Naive thymus-derived CD4-positive, alpha-beta T cell (primary cell): Measurements from ENCODE around the gene GTPBP1. TPM values are rescaled to one million over a fixed set of nuclear protein-coding genes. Genes with fewer than 3 reads are reported as not detected.
A peak's percentile ranks its signal among the peaks of the same experiment; 100 is the strongest.

Experiments used
- ATAC-seq: fragments of 150-1000 bp; cut with Tn5 transposase; 2 replicates; pipeline ENCODE4 v1.10.0; 2021; ENCODE audit warnings: mild to moderate bottlenecking, moderate library complexity
- CTCF ChIA-PET: fragments of 350-600 bp; sonication (Branson Sonifier 250); formaldehyde crosslinking; loops from one replicate; lab custom pipeline; 2021; ENCODE audit warnings: antibody characterized with exemption; lab: Charles Lee
- POLR2A ChIA-PET: fragments of 350-600 bp; sonication (Branson Sonifier 250); formaldehyde crosslinking; loops from one replicate; lab custom pipeline; 2021; ENCODE audit warnings: antibody characterized with exemption, inconsistent platforms; lab: Charles Lee
- DNase-seq, 9 donors: peaks; one replicate each; pipeline versions ENCODE4 v3.0.0 to v3.0.0-alpha.2; 2020 to 2022; ENCODE audit warnings: mixed read lengths in 1 of 9
- H3K27ac ChIP-seq: one replicate; pipeline ENCODE4 v1.7.0; 2013; ENCODE audit warnings: mild to moderate bottlenecking, low read depth, low read length, moderate library complexity
- H3K27me3 ChIP-seq, 2 donors: one replicate each; pipeline ENCODE4 v1.7.0; 2013; ENCODE audit warnings: low read length in 2 of 2, mild to moderate bottlenecking in 2 of 2, moderate library complexity in 2 of 2; ENCODE audit not compliant: control insufficient read depth in 2 of 2, insufficient read depth in 2 of 2
- H3K36me3 ChIP-seq, 3 experiments: 1 replicate in 2 of 3; 2 replicates in 1 of 3; pipeline ENCODE4 v1.7.0; 2013; ENCODE audit warnings: low read length in 3 of 3, mild to moderate bottlenecking in 3 of 3, moderate library complexity in 1 of 3; ENCODE audit not compliant: insufficient read depth in 3 of 3, control insufficient read depth in 2 of 3
- H3K4me1 ChIP-seq, 2 donors: one replicate each; pipeline ENCODE4 v1.7.0; 2013; ENCODE audit warnings: low read length in 2 of 2, mild to moderate bottlenecking in 2 of 2, moderate library complexity in 1 of 2; ENCODE audit not compliant: control insufficient read depth in 2 of 2, insufficient read depth in 2 of 2
- H3K4me3 ChIP-seq: 2 replicates; pipeline ENCODE4 v1.7.0; 2013; ENCODE audit warnings: mild to moderate bottlenecking, low read length
- H3K9me3 ChIP-seq, 3 experiments: 1 replicate in 2 of 3; 2 replicates in 1 of 3; pipeline ENCODE4 v1.7.0; 2013; ENCODE audit warnings: low read length in 3 of 3; ENCODE audit not compliant: control insufficient read depth in 2 of 3
- H3K27ac Mint-ChIP-seq, 9 donors: one replicate each; pipeline ENCODE4 v1.8.0; 2020 to 2022; ENCODE audit warnings: mixed read lengths in 9 of 9, mild to moderate bottlenecking in 8 of 9, moderate library complexity in 5 of 9, inconsistent platforms in 2 of 9
- H3K27me3 Mint-ChIP-seq, 5 donors: one replicate each; pipeline ENCODE4 v1.8.0; 2021 to 2022; ENCODE audit warnings: mixed read lengths in 5 of 5, mild to moderate bottlenecking in 1 of 5
- H3K36me3 Mint-ChIP-seq, 5 donors: one replicate each; pipeline ENCODE4 v1.8.0; 2020 to 2022; ENCODE audit warnings: mixed read lengths in 5 of 5, mild to moderate bottlenecking in 3 of 5, inconsistent platforms in 1 of 5
- H3K4me1 Mint-ChIP-seq, 7 donors: one replicate each; pipeline ENCODE4 v1.8.0; 2020 to 2022; ENCODE audit warnings: mixed read lengths in 7 of 7, mild to moderate bottlenecking in 3 of 7, inconsistent platforms in 1 of 7
- H3K4me3 Mint-ChIP-seq, 10 donors: one replicate each; pipeline ENCODE4 v1.8.0; 2020 to 2022; ENCODE audit warnings: mild to moderate bottlenecking in 10 of 10, mixed read lengths in 10 of 10, moderate library complexity in 6 of 10, inconsistent platforms in 2 of 10
- H3K9me3 Mint-ChIP-seq, 11 donors: one replicate each; pipeline ENCODE4 v1.8.0; 2020 to 2022; ENCODE audit warnings: mixed read lengths in 11 of 11, mild to moderate bottlenecking in 4 of 11, inconsistent platforms in 1 of 11, moderate library complexity in 1 of 11
- intact Hi-C, 2 donors: fragments of 100-400 bp; cut with micrococcal nuclease; formaldehyde crosslinking; loops; one replicate each; pipeline ENCODE4 v1.15.1; 2023
- polyA plus RNA-seq, 2 donors: library from polyadenylated mRNA; unstranded; fragments of 300-500 nt; fragmentation: Illumina TruSeq; gene quantifications; one replicate each; pipeline ENCODE4 v1.2.3, GENCODE V29; 2021
- total RNA-seq, 6 experiments: library from RNA in 5 of 6; stranded (reverse) in 5 of 6; gene quantifications; 1 replicate in 5 of 6; 2 replicates in 1 of 6; pipeline ENCODE4 v1.2.3 and lab custom pipeline; 2021 to 2026

Gene GTPBP1
- total and polyA plus RNA-seq, 7 experiments from 2014 or later, result 16.9 to 209 (median 83.4) TPM

GRCh38 chr22:38707346-38707745 is 1.6 kb downstream of the GTPBP1 start:
- no peaks in the 10 kb centered on the region for H3K27me3 ChIP-seq
- no peak for ATAC-seq
- Mint-ChIP-seq H3K9me3 (no peaks in the 10 kb centered on the region), H3K27ac (peak overlapping the region; percentile 80 to 95 (median 91)), H3K36me3 (peaks cover 0 to 14% (median 12%) of the 10 kb centered on the region in 5 donors), H3K4me3 (peak overlapping the region; percentile 71 to 98 (median 93)), H3K27me3 (no peaks in the 10 kb centered on the region), H3K4me1 (peaks cover 44 to 70% (median 65%) of the 10 kb centered on the region in 7 donors)
- POLR2A ChIA-PET, result interaction anchor here (0.7 to 4.1 kb wide), 12 partner anchors 11 to 46 kb away, joined by 3 to 64 read pairs (median 3); partner anchors contain the start of genes SUN2 and TOMM22
- intact Hi-C loops, result loop anchor here (2.0 to 10.0 kb wide), 7 partner anchors 163 to 695 kb away; partner anchors contain the start of genes APOBEC3B (in 1 of the 2), CBX7 (in 1 of the 2), CSNK1E (in 1 of the 2) and MAFF (in 1 of the 2)
- H3K4me1 ChIP-seq, result peaks cover 28 to 37% of the 10 kb centered on the region in 2 donors
- peaks cover 0 to 21% (median 0%) of the 10 kb centered on the region in 3 experiments for H3K36me3 ChIP-seq
- DNase-seq, result no peak
- CTCF ChIA-PET, result interaction anchor here (0.7 to 1.6 kb wide), 5 partner anchors 18 to 59 kb away, joined by 3 to 5 read pairs (median 4); partner anchors contain the start of gene TOMM22
- peak overlapping the region; percentile 90 for H3K27ac ChIP-seq
- no peaks in the 10 kb centered on the region for H3K9me3 ChIP-seq
- H3K4me3 ChIP-seq, result peak overlapping the region; percentile 80

- H3K9me3 Mint-ChIP-seq, result no peaks in the 10 kb centered on the region
- peak overlapping the region; percentile 48 to 98 (median 92) for H3K4me3 Mint-ChIP-seq
- ATAC-seq (no peak), DNase-seq (no peak)
- intact Hi-C loops, result loop anchor here (2.0 to 10.0 kb wide), 7 partner anchors 163 to 694 kb away; partner anchors contain the start of genes APOBEC3B (in 1 of the 2), CBX7 (in 1 of the 2), CSNK1E (in 1 of the 2) and MAFF (in 1 of the 2)
- H3K27me3 ChIP-seq, result no peaks in the 10 kb centered on the region
- H3K36me3 Mint-ChIP-seq, result peaks cover 0 to 14% (median 12%) of the 10 kb centered on the region in 5 donors
- CTCF ChIA-PET, result interaction anchor here (0.6 to 1.6 kb wide), 6 partner anchors 17 to 182 kb away, joined by 3 to 5 read pairs (median 4); partner anchors contain the start of gene TOMM22
- peaks cover 46 to 76% (median 71%) of the 10 kb centered on the region in 7 donors for H3K4me1 Mint-ChIP-seq
- H3K27ac Mint-ChIP-seq, result peak overlapping the region in 8 of 9 donors; percentile 6 to 91 (median 54)
- POLR2A ChIA-PET, result interaction anchor here (0.7 to 4.1 kb wide), 8 partner anchors 17 to 46 kb away, joined by 3 to 64 read pairs (median 3); partner anchors contain the start of genes SUN2 and TOMM22
- peaks cover 0 to 21% (median 0%) of the 10 kb centered on the region in 3 experiments for H3K36me3 ChIP-seq
- H3K27me3 Mint-ChIP-seq, result no peaks in the 10 kb centered on the region
- peak overlapping the region; percentile 80 for H3K4me3 ChIP-seq
- H3K27ac ChIP-seq, result no peak overlapping the region
- H3K4me1 ChIP-seq, result peaks cover 28 to 42% of the 10 kb centered on the region in 2 donors
- no peaks in the 10 kb centered on the region for H3K9me3 ChIP-seq
These were observed 2.2 kb downstream of the GTPBP1 start for GRCh38 chr22:38707984-38708383.

- ChIA-PET POLR2A (interaction anchor here (0.8 to 1.6 kb wide), 7 partner anchors 11 to 49 kb away, joined by 3 to 8 read pairs (median 4); no protein-coding TSS in a partner anchor), CTCF (interaction anchor here (0.6 to 0.9 kb wide), 3 partner anchors 28 to 433 kb away, joined by 3 read pairs; no protein-coding TSS in a partner anchor)
- H3K4me1 ChIP-seq, result peaks cover 33 to 42% of the 10 kb centered on the region in 2 donors
- Mint-ChIP-seq H3K27ac (peak overlapping the region in 6 of 9 donors; percentile 3 to 88 (median 68)), H3K4me3 (peak overlapping the region in 9 of 10 donors; percentile 32 to 84 (median 60)), H3K9me3 (no peaks in the 10 kb centered on the region), H3K4me1 (peaks cover 58 to 84% (median 82%) of the 10 kb centered on the region in 7 donors), H3K36me3 (peaks cover 0 to 15% (median 13%) of the 10 kb centered on the region in 5 donors), H3K27me3 (no peaks in the 10 kb centered on the region)
- peaks cover 0 to 21% (median 0%) of the 10 kb centered on the region in 3 experiments for H3K36me3 ChIP-seq
- DNase-seq (no peak), ATAC-seq (no peak)
- intact Hi-C loops, result loop anchor here (5.0 to 10.0 kb wide), 6 partner anchors 275 to 693 kb away; partner anchors contain the start of genes APOBEC3B (in 1 of the 2), CBX7 (in 1 of the 2), CSNK1E (in 1 of the 2) and MAFF (in 1 of the 2)
- no peaks in the 10 kb centered on the region for H3K27me3 ChIP-seq
- H3K9me3 ChIP-seq, result no peaks in the 10 kb centered on the region
- H3K4me3 ChIP-seq, result no peak overlapping the region
- no peak overlapping the region for H3K27ac ChIP-seq
These were observed 3.6 kb downstream of the GTPBP1 start for GRCh38 chr22:38709306-38709705.

DNA sequence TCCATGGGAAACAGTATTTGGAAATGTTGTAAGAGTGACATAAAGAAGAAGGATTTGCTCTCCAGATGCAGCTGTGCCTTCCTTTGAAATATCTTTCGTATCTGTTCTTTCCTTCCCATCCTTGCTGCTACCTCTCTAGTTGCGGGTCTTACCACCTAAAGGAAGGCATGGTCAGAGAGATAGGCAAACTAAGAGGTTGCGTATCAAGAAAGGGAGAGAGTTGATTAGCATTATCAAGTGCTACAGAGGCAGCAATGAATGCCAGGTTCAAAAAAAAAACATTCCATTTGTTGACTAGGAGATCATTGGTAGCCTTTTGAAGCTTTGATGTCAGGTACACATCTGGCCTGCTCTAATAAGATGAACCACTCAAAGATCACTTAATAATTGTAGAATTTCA is 4.6 kb downstream of the GTPBP1 start:
- Histone ChIP-seq H3K27me3 (no peaks in the 10 kb centered on the region), H3K4me3 (no peak overlapping the region), H3K9me3 (no peaks in the 10 kb centered on the region), H3K36me3 (peaks cover 0 to 24% (median 0%) of the 10 kb centered on the region in 3 experiments), H3K4me1 (peaks cover 23 to 34% of the 10 kb centered on the region in 2 donors), H3K27ac (no peak overlapping the region)
- no peak overlapping the region for H3K4me3 Mint-ChIP-seq
- peaks cover 68 to 87% (median 85%) of the 10 kb centered on the region in 7 donors for H3K4me1 Mint-ChIP-seq
- no peaks in the 10 kb centered on the region for H3K9me3 Mint-ChIP-seq
- peak overlapping the region in 2 of 9 donors; percentile 17 to 32 for H3K27ac Mint-ChIP-seq
- H3K27me3 Mint-ChIP-seq, result no peaks in the 10 kb centered on the region
- intact Hi-C loops, result no loop called here
- CTCF ChIA-PET, result interaction anchor here (0.7 to 1.0 kb wide), 2 partner anchors 15 to 370 kb away, joined by 3 read pairs; no protein-coding TSS in a partner anchor
- H3K36me3 Mint-ChIP-seq, result peaks cover 0 to 15% (median 13%) of the 10 kb centered on the region in 5 donors
- ATAC-seq (no peak), DNase-seq (no peak)
- POLR2A ChIA-PET, result interaction anchor here (1.0 to 1.6 kb wide), 4 partner anchors 13 to 44 kb away, joined by 3 to 4 read pairs (median 4); no protein-coding TSS in a partner anchor

- Mint-ChIP-seq H3K27ac (peak overlapping the region in 5 of 9 donors; percentile 9 to 65 (median 32)), H3K4me3 (no peak overlapping the region), H3K27me3 (no peaks in the 10 kb centered on the region), H3K4me1 (peaks cover 69 to 92% (median 86%) of the 10 kb centered on the region in 7 donors), H3K9me3 (no peaks in the 10 kb centered on the region), H3K36me3 (peaks cover 0 to 15% (median 13%) of the 10 kb centered on the region in 5 donors)
- ChIA-PET POLR2A (interaction anchor here (1.5 to 1.6 kb wide), 2 partner anchors 14 to 22 kb away, joined by 4 read pairs; no protein-coding TSS in a partner anchor), CTCF (interaction anchor here (0.7 to 1.0 kb wide), 2 partner anchors 14 to 370 kb away, joined by 3 read pairs; no protein-coding TSS in a partner anchor)
- no peak overlapping the region for H3K27ac ChIP-seq
- H3K27me3 ChIP-seq, result no peaks in the 10 kb centered on the region
- ATAC-seq, result no peak
- H3K4me1 ChIP-seq, result peaks cover 23 to 34% of the 10 kb centered on the region in 2 donors
- no peak for DNase-seq
- intact Hi-C loops, result no loop called here
- H3K9me3 ChIP-seq, result no peaks in the 10 kb centered on the region
- no peak overlapping the region for H3K4me3 ChIP-seq
- H3K36me3 ChIP-seq, result peaks cover 0 to 29% (median 2%) of the 10 kb centered on the region in 3 experiments
These were observed 5.1 kb downstream of the GTPBP1 start for GRCh38 chr22:38710866-38711265.
